Fibroblast of mammary gland (primary cell): ENCODE results near the gene DLEU7.

Experiments
- DNase-seq: peaks from one replicate; pipeline ENCODE4 v3.0.0-alpha.2; 2010; ENCODE audit warnings: low read depth
- H3K4me3 ChIP-seq: 2 replicates; pipeline ENCODE4 v1.5.1; 2011; ENCODE audit warnings: low read depth, mild to moderate bottlenecking, low read length, moderate library complexity; ENCODE audit not compliant: control insufficient read depth
- TF ChIP-seq, protein P1 (sequence below): conservative IDR thresholded peaks from 2 replicates; pipeline ENCODE4 v1.5.1; 2011; ENCODE audit warnings: low read depth, low read length, inconsistent platforms; ENCODE audit not compliant: control insufficient read depth, insufficient read depth

Gene DLEU7

DNA sequence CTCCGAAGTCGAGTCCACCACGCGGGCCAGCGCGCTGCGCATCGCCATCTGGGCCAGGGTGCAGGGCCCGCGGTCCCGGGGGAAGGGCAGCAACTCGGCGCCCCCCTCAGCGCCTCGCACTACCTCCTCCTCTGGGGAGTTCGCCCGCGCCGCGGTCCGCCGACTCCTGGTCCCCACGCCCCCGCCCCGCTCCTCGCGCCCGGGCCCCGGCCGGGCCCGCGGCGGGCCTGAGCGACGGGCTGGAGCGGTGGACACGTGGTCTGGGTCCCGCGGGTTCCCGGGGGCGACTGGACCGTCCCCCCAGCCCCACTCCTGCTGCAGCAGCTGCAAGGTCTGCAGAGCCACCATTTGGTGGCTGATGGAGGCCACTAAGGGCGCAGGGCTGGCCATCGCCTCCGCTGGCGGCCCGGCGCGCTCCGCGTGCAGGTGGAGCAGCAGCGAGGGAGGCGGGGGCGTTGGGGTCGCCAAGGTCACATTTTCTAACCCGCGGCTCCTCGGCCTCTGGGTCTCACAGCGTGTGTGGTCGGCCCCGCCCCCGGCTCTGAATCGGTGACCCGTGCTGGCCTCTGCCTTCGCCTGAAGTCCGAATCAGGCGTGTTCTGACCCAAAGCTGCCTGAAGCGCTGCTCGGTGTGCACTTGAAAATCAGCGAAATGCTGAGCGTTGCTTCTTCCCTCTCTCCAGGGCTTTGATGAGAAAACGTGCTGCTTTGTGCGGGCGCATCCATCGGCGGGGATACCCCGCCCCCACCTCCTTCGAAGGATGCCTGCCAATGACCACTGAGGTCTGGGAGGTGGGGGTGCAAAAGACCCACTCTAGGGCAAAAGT is at the start of gene DLEU7:
DLEU7 (minus strand) TSS at position 436 of the 827 bp plus-strand sequence; CDS start at position 390, 46 bp downstream.
- no peak within 1 kb of the TSS for H3K4me3 ChIP-seq
- DNase-seq, result no peak
- TF ChIP-seq, protein P1, sequence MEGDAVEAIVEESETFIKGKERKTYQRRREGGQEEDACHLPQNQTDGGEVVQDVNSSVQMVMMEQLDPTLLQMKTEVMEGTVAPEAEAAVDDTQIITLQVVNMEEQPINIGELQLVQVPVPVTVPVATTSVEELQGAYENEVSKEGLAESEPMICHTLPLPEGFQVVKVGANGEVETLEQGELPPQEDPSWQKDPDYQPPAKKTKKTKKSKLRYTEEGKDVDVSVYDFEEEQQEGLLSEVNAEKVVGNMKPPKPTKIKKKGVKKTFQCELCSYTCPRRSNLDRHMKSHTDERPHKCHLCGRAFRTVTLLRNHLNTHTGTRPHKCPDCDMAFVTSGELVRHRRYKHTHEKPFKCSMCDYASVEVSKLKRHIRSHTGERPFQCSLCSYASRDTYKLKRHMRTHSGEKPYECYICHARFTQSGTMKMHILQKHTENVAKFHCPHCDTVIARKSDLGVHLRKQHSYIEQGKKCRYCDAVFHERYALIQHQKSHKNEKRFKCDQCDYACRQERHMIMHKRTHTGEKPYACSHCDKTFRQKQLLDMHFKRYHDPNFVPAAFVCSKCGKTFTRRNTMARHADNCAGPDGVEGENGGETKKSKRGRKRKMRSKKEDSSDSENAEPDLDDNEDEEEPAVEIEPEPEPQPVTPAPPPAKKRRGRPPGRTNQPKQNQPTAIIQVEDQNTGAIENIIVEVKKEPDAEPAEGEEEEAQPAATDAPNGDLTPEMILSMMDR, result no peak

DNA sequence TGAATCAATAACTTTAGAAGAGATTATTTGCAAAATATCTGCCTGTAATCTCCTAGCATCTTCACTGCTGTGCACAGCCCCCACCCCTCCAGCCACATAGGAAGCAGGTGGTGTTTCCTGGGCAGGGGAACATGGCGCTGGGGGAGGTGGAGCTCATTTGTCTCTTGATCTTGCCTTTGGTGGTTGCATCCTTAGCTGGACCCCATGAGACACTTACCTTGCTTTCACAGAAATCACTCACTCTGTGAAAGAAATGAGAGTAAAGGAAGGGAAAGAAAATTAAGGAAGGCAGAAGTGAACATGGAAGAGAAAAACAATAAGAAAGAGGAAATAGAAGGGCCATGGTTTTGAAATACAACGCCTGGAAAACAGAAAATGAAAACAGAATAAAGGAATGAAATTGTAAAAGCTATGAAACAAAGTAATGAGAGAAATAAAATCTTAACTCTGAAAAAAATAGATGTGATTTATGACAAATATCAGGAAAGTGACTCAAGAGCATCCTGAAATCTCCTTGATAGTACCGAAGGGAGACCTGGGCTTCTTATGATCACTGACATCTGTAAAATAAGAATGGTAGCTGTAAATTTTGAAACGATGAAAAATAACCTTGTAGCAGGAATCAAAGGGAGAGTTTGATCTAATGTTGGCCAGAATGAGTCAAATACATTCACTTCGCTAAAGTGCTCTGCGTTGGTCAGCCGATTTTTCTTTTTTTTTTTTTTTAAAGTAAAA is 48.9 kb upstream of the DLEU7 start:
- DNase-seq, result no peak
- H3K4me3 ChIP-seq, result no peak overlapping the region
- TF ChIP-seq, protein P1, result no peak

DNA sequence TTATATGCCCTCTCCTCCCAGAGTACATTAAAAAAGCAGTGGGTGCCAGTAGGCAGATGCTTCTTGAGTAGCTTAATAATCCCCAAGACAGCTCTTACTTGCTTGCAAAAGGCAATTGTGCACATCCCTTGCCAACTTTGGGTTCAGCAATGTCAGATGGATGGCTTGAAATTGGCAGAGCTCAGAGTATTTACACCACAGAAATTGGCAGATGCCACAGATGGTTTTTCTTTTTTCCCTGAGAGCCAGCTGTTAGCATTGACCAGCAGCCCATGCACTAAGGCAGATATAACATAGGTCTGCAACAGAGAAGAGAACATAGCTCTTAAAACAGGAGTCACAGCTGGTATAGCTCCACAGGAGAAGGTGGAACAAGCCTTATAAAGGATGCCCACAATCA is 47.7 kb upstream of the DLEU7 start:
- TF ChIP-seq, protein P1, result no peak
- H3K4me3 ChIP-seq, result no peak overlapping the region
- no peak for DNase-seq

DNA sequence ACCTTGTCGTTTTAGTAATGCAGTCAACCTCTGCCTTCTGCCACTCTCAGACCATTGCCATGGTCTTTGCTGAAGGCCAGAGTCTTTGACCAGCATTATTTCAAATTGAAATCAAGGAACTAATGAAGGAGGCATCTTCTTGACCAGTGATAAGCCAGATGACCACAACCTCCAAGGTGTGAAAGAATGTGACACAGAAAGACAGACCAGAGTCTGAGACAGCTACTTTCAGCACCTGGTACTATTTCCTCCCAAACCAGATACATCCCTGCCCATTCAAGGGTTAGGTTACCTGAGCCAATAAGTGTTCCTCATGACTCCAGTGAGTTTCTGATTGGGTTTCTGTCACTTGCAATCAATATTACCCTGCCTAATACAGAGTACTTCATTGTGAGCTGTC is 45.8 kb upstream of the DLEU7 start:
- no peak for DNase-seq
- H3K4me3 ChIP-seq, result no peak overlapping the region

DNA sequence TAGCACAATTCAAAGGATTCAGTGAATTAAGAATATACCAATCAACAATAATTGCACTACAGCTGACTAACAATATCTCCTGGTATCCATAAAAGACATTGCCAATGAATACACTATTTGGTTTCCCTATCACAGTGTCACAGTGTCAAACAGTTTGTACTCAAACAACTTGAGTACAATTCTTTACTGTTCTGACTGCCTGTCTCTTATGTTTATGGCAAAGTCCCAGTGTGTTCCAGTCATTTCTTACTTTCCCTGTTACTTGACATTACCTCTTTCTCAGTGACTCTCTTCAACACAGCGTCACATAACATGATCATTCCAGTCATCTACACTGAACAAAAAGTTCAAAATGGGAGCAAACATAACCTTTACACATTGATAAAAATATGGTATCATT is 44.9 kb upstream of the DLEU7 start:
- TF ChIP-seq, protein P1, result no peak
- H3K4me3 ChIP-seq, result no peak overlapping the region
- no peak for DNase-seq

More for the DNA sequence above, 45.8 kb upstream of the DLEU7 start:
- TF ChIP-seq, protein P1, result no peak

DNA sequence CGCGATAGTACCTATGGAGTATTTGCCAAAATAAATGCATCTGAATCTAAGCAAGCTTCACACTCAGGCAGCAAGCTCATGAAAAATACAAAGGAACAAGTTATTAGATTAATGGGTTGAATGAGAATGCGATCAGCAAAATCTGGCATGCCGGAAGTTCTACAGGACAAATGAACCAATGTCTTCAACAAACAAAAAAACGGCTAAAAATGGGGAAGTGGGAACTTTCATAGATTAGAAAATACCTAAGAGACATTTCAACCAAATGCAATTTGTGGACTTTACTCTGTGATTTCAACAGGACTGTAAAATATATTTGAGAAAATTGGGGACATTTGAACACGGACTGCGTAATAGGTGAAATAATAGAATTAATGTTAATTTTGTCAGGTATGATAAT is 43.7 kb upstream of the DLEU7 start:
- H3K4me3 ChIP-seq, result no peak overlapping the region
- TF ChIP-seq, protein P1, result no peak
- no peak for DNase-seq
